ENCODE measurements around the gene LAPTM5. TPM values are rescaled to one million over a fixed set of nuclear protein-coding genes. Genes with fewer than 3 reads are reported as not detected.

The LAPTM5 gene
- total RNA-seq, 1 donor from 2014 or later = 7.3 TPM

- Histone ChIP-seq H3K36me3 (ENCODE audit: control insufficient read depth in 3 of 3, insufficient read depth in 3 of 3, low read length in 3 of 3) (no peaks in the 10 kb centered on the region), H3K4me3 (ENCODE audit: low read length in 3 of 3) (no peak overlapping the region), H3K27ac (ENCODE audit: low read depth, low read length) (no peak overlapping the region), H3K27me3 (ENCODE audit: control insufficient read depth in 3 of 3, insufficient read depth in 3 of 3, low read length in 3 of 3) (no peaks in the 10 kb centered on the region), H3K9me3 (ENCODE audit: control insufficient read depth in 3 of 3, low read length in 3 of 3) (peaks cover 0 to 2% (median 0%) of the 10 kb centered on the region in 3 donors), H3K4me1 (ENCODE audit: control insufficient read depth in 3 of 3, insufficient read depth in 3 of 3, low read length in 3 of 3) (peaks cover 7 to 12% (median 10%) of the 10 kb centered on the region in 3 donors), H3K9ac (ENCODE audit: low read depth in 1 of 3, low read length in 3 of 3) (no peak overlapping the region)
These were observed 40.9 kb downstream of the LAPTM5 start for GRCh38 chr1:30716646-30717045.

GRCh38 chr1:30715886-30716285 is 41.7 kb downstream of the LAPTM5 start:
- Histone ChIP-seq H3K27ac (ENCODE audit: low read depth, low read length) (no peak overlapping the region), H3K36me3 (ENCODE audit: control insufficient read depth in 3 of 3, insufficient read depth in 3 of 3, low read length in 3 of 3) (no peaks in the 10 kb centered on the region), H3K4me1 (ENCODE audit: control insufficient read depth in 3 of 3, insufficient read depth in 3 of 3, low read length in 3 of 3) (peaks cover 7 to 12% (median 10%) of the 10 kb centered on the region in 3 donors), H3K9ac (ENCODE audit: low read depth in 1 of 3, low read length in 3 of 3) (no peak overlapping the region), H3K9me3 (ENCODE audit: control insufficient read depth in 3 of 3, low read length in 3 of 3) (peaks cover 0 to 2% (median 0%) of the 10 kb centered on the region in 3 donors), H3K27me3 (ENCODE audit: control insufficient read depth in 3 of 3, insufficient read depth in 3 of 3, low read length in 3 of 3) (no peaks in the 10 kb centered on the region), H3K4me3 (ENCODE audit: low read length in 3 of 3) (no peak overlapping the region)

GRCh38 chr1:30715216-30715615 is 42.4 kb downstream of the LAPTM5 start:
- Histone ChIP-seq H3K9me3 (ENCODE audit: control insufficient read depth in 3 of 3, low read length in 3 of 3) (peaks cover 0 to 2% (median 0%) of the 10 kb centered on the region in 3 donors), H3K4me1 (ENCODE audit: control insufficient read depth in 3 of 3, insufficient read depth in 3 of 3, low read length in 3 of 3) (peaks cover 7 to 12% (median 10%) of the 10 kb centered on the region in 3 donors), H3K9ac (ENCODE audit: low read depth in 1 of 3, low read length in 3 of 3) (no peak overlapping the region), H3K27me3 (ENCODE audit: control insufficient read depth in 3 of 3, insufficient read depth in 3 of 3, low read length in 3 of 3) (no peaks in the 10 kb centered on the region), H3K27ac (ENCODE audit: low read depth, low read length) (no peak overlapping the region), H3K36me3 (ENCODE audit: control insufficient read depth in 3 of 3, insufficient read depth in 3 of 3, low read length in 3 of 3) (no peaks in the 10 kb centered on the region), H3K4me3 (ENCODE audit: low read length in 3 of 3) (no peak overlapping the region)

- no peak overlapping the region for H3K4me3 ChIP-seq (ENCODE audit: low read length in 3 of 3)
- H3K4me1 ChIP-seq (ENCODE audit: control insufficient read depth in 3 of 3, insufficient read depth in 3 of 3, low read length in 3 of 3) = peaks cover 7 to 11% (median 10%) of the 10 kb centered on the region in 3 donors
- peaks cover 0 to 2% (median 0%) of the 10 kb centered on the region in 3 donors for H3K9me3 ChIP-seq (ENCODE audit: control insufficient read depth in 3 of 3, low read length in 3 of 3)
- H3K9ac ChIP-seq (ENCODE audit: low read depth in 1 of 3, low read length in 3 of 3) = no peak overlapping the region
- no peaks in the 10 kb centered on the region for H3K36me3 ChIP-seq (ENCODE audit: control insufficient read depth in 3 of 3, insufficient read depth in 3 of 3, low read length in 3 of 3)
- H3K27me3 ChIP-seq (ENCODE audit: control insufficient read depth in 3 of 3, insufficient read depth in 3 of 3, low read length in 3 of 3) = no peaks in the 10 kb centered on the region
- H3K27ac ChIP-seq (ENCODE audit: low read depth, low read length) = no peak overlapping the region
These were observed 43.0 kb downstream of the LAPTM5 start for GRCh38 chr1:30714536-30715090.

- peaks cover 2 to 5% (median 5%) of the 10 kb centered on the region in 3 donors for H3K4me1 ChIP-seq (ENCODE audit: control insufficient read depth in 3 of 3, insufficient read depth in 3 of 3, low read length in 3 of 3)
- H3K9me3 ChIP-seq (ENCODE audit: control insufficient read depth in 3 of 3, low read length in 3 of 3) = peaks cover 0 to 2% (median 0%) of the 10 kb centered on the region in 3 donors
These were observed 43.5 kb downstream of the LAPTM5 start for GRCh38 chr1:30714025-30714424.

GRCh38 chr1:30713311-30713710 is 44.3 kb downstream of the LAPTM5 start:
- no peaks in the 10 kb centered on the region for H3K4me1 ChIP-seq (ENCODE audit: control insufficient read depth in 3 of 3, insufficient read depth in 3 of 3, low read length in 3 of 3)
- H3K4me3 ChIP-seq (ENCODE audit: low read length in 3 of 3) = no peak overlapping the region
- no peak overlapping the region for H3K27ac ChIP-seq (ENCODE audit: low read depth, low read length)
- H3K27me3 ChIP-seq (ENCODE audit: control insufficient read depth in 3 of 3, insufficient read depth in 3 of 3, low read length in 3 of 3) = no peaks in the 10 kb centered on the region
- H3K9me3 ChIP-seq (ENCODE audit: control insufficient read depth in 3 of 3, low read length in 3 of 3) = peaks cover 0 to 2% (median 0%) of the 10 kb centered on the region in 3 donors
- H3K36me3 ChIP-seq (ENCODE audit: control insufficient read depth in 3 of 3, insufficient read depth in 3 of 3, low read length in 3 of 3) = no peaks in the 10 kb centered on the region
- H3K9ac ChIP-seq (ENCODE audit: low read depth in 1 of 3, low read length in 3 of 3) = no peak overlapping the region

More at GRCh38 chr1:30714025-30714424, 43.5 kb downstream of the LAPTM5 start:
- no peaks in the 10 kb centered on the region for H3K36me3 ChIP-seq (ENCODE audit: control insufficient read depth in 3 of 3, insufficient read depth in 3 of 3, low read length in 3 of 3)
- H3K27ac ChIP-seq (ENCODE audit: low read depth, low read length) = no peak overlapping the region
- no peak overlapping the region for H3K4me3 ChIP-seq (ENCODE audit: low read length in 3 of 3)
- no peak overlapping the region for H3K9ac ChIP-seq (ENCODE audit: low read depth in 1 of 3, low read length in 3 of 3)
- H3K27me3 ChIP-seq (ENCODE audit: control insufficient read depth in 3 of 3, insufficient read depth in 3 of 3, low read length in 3 of 3) = no peaks in the 10 kb centered on the region

- Histone ChIP-seq H3K27ac (ENCODE audit: low read depth, low read length) (no peak overlapping the region), H3K9me3 (ENCODE audit: control insufficient read depth in 3 of 3, low read length in 3 of 3) (peaks cover 0 to 2% (median 0%) of the 10 kb centered on the region in 3 donors), H3K4me1 (ENCODE audit: control insufficient read depth in 3 of 3, insufficient read depth in 3 of 3, low read length in 3 of 3) (peaks cover 4 to 5% (median 5%) of the 10 kb centered on the region in 3 donors), H3K9ac (ENCODE audit: low read depth in 1 of 3, low read length in 3 of 3) (no peak overlapping the region), H3K36me3 (ENCODE audit: control insufficient read depth in 3 of 3, insufficient read depth in 3 of 3, low read length in 3 of 3) (no peaks in the 10 kb centered on the region), H3K27me3 (ENCODE audit: control insufficient read depth in 3 of 3, insufficient read depth in 3 of 3, low read length in 3 of 3) (no peaks in the 10 kb centered on the region), H3K4me3 (ENCODE audit: low read length in 3 of 3) (no peak overlapping the region)
These were observed 45.0 kb downstream of the LAPTM5 start for GRCh38 chr1:30712583-30712982.

- Histone ChIP-seq H3K36me3 (ENCODE audit: control insufficient read depth in 3 of 3, insufficient read depth in 3 of 3, low read length in 3 of 3) (no peaks in the 10 kb centered on the region), H3K27ac (ENCODE audit: low read depth, low read length) (no peak overlapping the region), H3K4me3 (ENCODE audit: low read length in 3 of 3) (no peak overlapping the region), H3K9ac (ENCODE audit: low read depth in 1 of 3, low read length in 3 of 3) (no peak overlapping the region), H3K27me3 (ENCODE audit: control insufficient read depth in 3 of 3, insufficient read depth in 3 of 3, low read length in 3 of 3) (no peaks in the 10 kb centered on the region), H3K9me3 (ENCODE audit: control insufficient read depth in 3 of 3, low read length in 3 of 3) (peaks cover 0 to 2% (median 0%) of the 10 kb centered on the region in 3 donors), H3K4me1 (ENCODE audit: control insufficient read depth in 3 of 3, insufficient read depth in 3 of 3, low read length in 3 of 3) (peaks cover 6 to 10% (median 7%) of the 10 kb centered on the region in 3 donors)
These were observed 47.2 kb downstream of the LAPTM5 start for GRCh38 chr1:30710407-30710806.

GRCh38 chr1:30708361-30708728 is 49.2 kb downstream of the LAPTM5 start:
- Histone ChIP-seq H3K27me3 (ENCODE audit: control insufficient read depth in 3 of 3, insufficient read depth in 3 of 3, low read length in 3 of 3) (no peaks in the 10 kb centered on the region), H3K4me3 (ENCODE audit: low read length in 3 of 3) (no peak overlapping the region), H3K9ac (ENCODE audit: low read depth in 1 of 3, low read length in 3 of 3) (no peak overlapping the region), H3K9me3 (ENCODE audit: control insufficient read depth in 3 of 3, low read length in 3 of 3) (no peaks in the 10 kb centered on the region), H3K27ac (ENCODE audit: low read depth, low read length) (no peak overlapping the region), H3K36me3 (ENCODE audit: control insufficient read depth in 3 of 3, insufficient read depth in 3 of 3, low read length in 3 of 3) (no peaks in the 10 kb centered on the region), H3K4me1 (ENCODE audit: control insufficient read depth in 3 of 3, insufficient read depth in 3 of 3, low read length in 3 of 3) (peaks cover 6 to 10% (median 7%) of the 10 kb centered on the region in 3 donors)

- H3K4me3 ChIP-seq (ENCODE audit: low read length in 3 of 3) = no peak overlapping the region
- H3K27me3 ChIP-seq (ENCODE audit: control insufficient read depth in 3 of 3, insufficient read depth in 3 of 3, low read length in 3 of 3) = no peaks in the 10 kb centered on the region
- no peaks in the 10 kb centered on the region for H3K36me3 ChIP-seq (ENCODE audit: control insufficient read depth in 3 of 3, insufficient read depth in 3 of 3, low read length in 3 of 3)
- H3K9ac ChIP-seq (ENCODE audit: low read depth in 1 of 3, low read length in 3 of 3) = no peak overlapping the region
- peaks cover 6 to 10% (median 7%) of the 10 kb centered on the region in 3 donors for H3K4me1 ChIP-seq (ENCODE audit: control insufficient read depth in 3 of 3, insufficient read depth in 3 of 3, low read length in 3 of 3)
- no peak overlapping the region for H3K27ac ChIP-seq (ENCODE audit: low read depth, low read length)
- no peaks in the 10 kb centered on the region for H3K9me3 ChIP-seq (ENCODE audit: control insufficient read depth in 3 of 3, low read length in 3 of 3)
These were observed 49.9 kb downstream of the LAPTM5 start for GRCh38 chr1:30707412-30708360.
